ENCODE data around the gene PHACTR2.

PHACTR2 gene

GRCh38 chr6:143724876-143725275, 47.1 kb downstream of the PHACTR2 start:
- Histone ChIP-seq H3K27me3 (ENCODE audit: insufficient read depth, poor library complexity, severe bottlenecking) (no peaks in the 10 kb centered on the region), H3K4me3 (replicated peaks; ENCODE audit: insufficient read depth, low read length) (no peak overlapping the region), H3K27ac (replicated peaks) (no peak overlapping the region)
- no peak for DNase-seq (ENCODE audit: low read depth in 1 of 2, low spot score in 1 of 2)
- TF ChIP-seq CTCF (IDR thresholded peaks at IDR 0.05; ENCODE audit: insufficient read depth, low read length): no peak
- TF ChIP-seq SPI1 (IDR thresholded peaks at IDR 0.05; ENCODE audit: borderline replicate concordance, low read depth): no peak
- no peak for TF ChIP-seq POLR2AphosphoS5 (IDR thresholded peaks at IDR 0.05; ENCODE audit: low read depth)
- no peak for TF ChIP-seq GABPA (IDR thresholded peaks at IDR 0.05; ENCODE audit: low read depth)
- TF ChIP-seq REST (IDR thresholded peaks at IDR 0.05; ENCODE audit: insufficient replicate concordance, low read depth): no peak

GRCh38 chr6:143726015-143726647, 48.4 kb downstream of the PHACTR2 start:
- no peak for TF ChIP-seq POLR2AphosphoS5 (IDR thresholded peaks at IDR 0.05; ENCODE audit: low read depth)
- TF ChIP-seq CTCF (IDR thresholded peaks at IDR 0.05; ENCODE audit: insufficient read depth, low read length): no peak
- TF ChIP-seq REST (IDR thresholded peaks at IDR 0.05; ENCODE audit: insufficient replicate concordance, low read depth): no peak
- no peak for TF ChIP-seq GABPA (IDR thresholded peaks at IDR 0.05; ENCODE audit: low read depth)
- TF ChIP-seq SPI1 (IDR thresholded peaks at IDR 0.05; ENCODE audit: borderline replicate concordance, low read depth): no peak
- Histone ChIP-seq H3K27me3 (ENCODE audit: insufficient read depth, poor library complexity, severe bottlenecking) (no peaks in the 10 kb centered on the region), H3K27ac (replicated peaks) (no peak overlapping the region), H3K4me3 (replicated peaks; ENCODE audit: insufficient read depth, low read length) (no peak overlapping the region)
- no peak for DNase-seq (ENCODE audit: low read depth in 1 of 2, low spot score in 1 of 2)

GRCh38 chr6:143727035-143727434, 49.3 kb downstream of the PHACTR2 start:
- DNase-seq (ENCODE audit: low read depth in 1 of 2, low spot score in 1 of 2): no peak
- no peak overlapping the region for H3K27ac ChIP-seq (replicated peaks)

More at GRCh38 chr6:143727035-143727434, 49.3 kb downstream of the PHACTR2 start:
- Histone ChIP-seq H3K4me3 (replicated peaks; ENCODE audit: insufficient read depth, low read length) (no peak overlapping the region), H3K27me3 (ENCODE audit: insufficient read depth, poor library complexity, severe bottlenecking) (no peaks in the 10 kb centered on the region)
- TF ChIP-seq SPI1 (IDR thresholded peaks at IDR 0.05; ENCODE audit: borderline replicate concordance, low read depth) (no peak), CTCF (IDR thresholded peaks at IDR 0.05; ENCODE audit: insufficient read depth, low read length) (no peak), GABPA (IDR thresholded peaks at IDR 0.05; ENCODE audit: low read depth) (no peak), REST (IDR thresholded peaks at IDR 0.05; ENCODE audit: insufficient replicate concordance, low read depth) (no peak), POLR2AphosphoS5 (IDR thresholded peaks at IDR 0.05; ENCODE audit: low read depth) (no peak)

All from HL-60 (cell line).